Measurements from ENCODE around the gene ESRRA. TPM values are rescaled to one million over a fixed set of nuclear protein-coding genes. Genes with fewer than 3 reads are reported as not detected.
A peak's percentile ranks its signal among the peaks of the same experiment; 100 is the strongest.

Gene ESRRA
- total and polyA plus RNA-seq, 9 of the 15 experiments (the other 6 are each of a cell fraction or from before 2014, with no cell fraction given) = 0.27 to 89.7 (median 23.7) TPM

DNA sequence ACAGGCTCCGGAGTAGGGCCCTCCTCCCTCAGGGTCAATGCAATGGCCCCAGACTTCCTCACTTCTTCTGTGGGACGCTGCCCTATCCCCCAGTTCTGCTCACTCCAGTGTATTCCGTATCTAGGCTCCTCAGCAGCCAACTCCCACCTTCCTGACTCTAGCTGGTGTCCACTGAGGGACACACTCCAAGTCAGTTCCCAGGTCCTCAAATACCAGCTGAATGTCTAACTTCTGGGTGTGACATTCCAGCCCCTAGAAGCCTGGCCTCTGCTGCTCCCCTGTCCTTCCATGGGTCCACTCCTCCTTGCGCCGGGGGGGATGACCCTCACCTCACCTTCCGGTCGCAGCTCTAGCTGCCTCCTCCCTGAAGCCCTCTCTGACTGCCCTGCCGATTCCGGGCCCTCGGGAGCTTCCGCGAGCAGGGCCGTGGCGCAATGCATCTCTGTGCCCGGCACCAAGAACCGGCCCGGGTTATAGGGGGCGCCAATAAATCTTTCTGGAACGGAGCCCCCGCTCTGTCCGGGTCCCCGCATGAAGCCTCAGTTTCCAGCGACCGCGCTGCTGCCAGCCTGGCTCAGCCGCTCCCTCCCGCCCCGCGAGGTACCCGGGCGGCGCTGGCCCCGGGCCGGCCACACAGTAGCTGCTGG, 36.3 kb upstream of the ESRRA start (continued):
- TF ChIP-seq, protein P1, sequence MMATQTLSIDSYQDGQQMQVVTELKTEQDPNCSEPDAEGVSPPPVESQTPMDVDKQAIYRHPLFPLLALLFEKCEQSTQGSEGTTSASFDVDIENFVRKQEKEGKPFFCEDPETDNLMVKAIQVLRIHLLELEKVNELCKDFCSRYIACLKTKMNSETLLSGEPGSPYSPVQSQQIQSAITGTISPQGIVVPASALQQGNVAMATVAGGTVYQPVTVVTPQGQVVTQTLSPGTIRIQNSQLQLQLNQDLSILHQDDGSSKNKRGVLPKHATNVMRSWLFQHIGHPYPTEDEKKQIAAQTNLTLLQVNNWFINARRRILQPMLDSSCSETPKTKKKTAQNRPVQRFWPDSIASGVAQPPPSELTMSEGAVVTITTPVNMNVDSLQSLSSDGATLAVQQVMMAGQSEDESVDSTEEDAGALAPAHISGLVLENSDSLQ (IDR thresholded peaks at IDR 0.05) = peak; percentile 11; the same call in 1 of the 2 replicates
- no peak for TF ChIP-seq PHTF2 (CRISPR knock-in tag; IDR thresholded peaks at IDR 0.05)
- TF ChIP-seq, protein P2, sequence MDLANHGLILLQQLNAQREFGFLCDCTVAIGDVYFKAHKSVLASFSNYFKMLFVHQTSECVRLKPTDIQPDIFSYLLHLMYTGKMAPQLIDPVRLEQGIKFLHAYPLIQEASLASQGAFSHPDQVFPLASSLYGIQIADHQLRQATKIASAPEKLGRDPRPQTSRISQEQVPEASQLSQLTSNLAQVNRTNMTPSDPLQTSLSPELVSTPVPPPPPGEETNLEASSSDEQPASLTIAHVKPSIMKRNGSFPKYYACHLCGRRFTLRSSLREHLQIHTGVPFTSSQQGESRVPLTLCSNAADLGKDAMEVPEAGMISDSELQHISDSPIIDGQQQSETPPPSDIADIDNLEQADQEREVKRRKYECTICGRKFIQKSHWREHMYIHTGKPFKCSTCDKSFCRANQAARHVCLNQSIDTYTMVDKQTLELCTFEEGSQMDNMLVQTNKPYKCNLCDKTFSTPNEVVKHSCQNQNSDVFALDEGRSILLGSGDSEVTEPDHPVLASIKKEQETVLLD (IDR thresholded peaks at IDR 0.05) = 0 out of 2 replicates have a peak, but pooled peaks have one; percentile 24
- TF ChIP-seq CHD4 (IDR thresholded peaks at IDR 0.05; ENCODE audit: insufficient read depth, insufficient replicate concordance, low read depth, low read length, poor library complexity, severe bottlenecking) = peak; percentile 10
- TF ChIP-seq, protein P3, sequence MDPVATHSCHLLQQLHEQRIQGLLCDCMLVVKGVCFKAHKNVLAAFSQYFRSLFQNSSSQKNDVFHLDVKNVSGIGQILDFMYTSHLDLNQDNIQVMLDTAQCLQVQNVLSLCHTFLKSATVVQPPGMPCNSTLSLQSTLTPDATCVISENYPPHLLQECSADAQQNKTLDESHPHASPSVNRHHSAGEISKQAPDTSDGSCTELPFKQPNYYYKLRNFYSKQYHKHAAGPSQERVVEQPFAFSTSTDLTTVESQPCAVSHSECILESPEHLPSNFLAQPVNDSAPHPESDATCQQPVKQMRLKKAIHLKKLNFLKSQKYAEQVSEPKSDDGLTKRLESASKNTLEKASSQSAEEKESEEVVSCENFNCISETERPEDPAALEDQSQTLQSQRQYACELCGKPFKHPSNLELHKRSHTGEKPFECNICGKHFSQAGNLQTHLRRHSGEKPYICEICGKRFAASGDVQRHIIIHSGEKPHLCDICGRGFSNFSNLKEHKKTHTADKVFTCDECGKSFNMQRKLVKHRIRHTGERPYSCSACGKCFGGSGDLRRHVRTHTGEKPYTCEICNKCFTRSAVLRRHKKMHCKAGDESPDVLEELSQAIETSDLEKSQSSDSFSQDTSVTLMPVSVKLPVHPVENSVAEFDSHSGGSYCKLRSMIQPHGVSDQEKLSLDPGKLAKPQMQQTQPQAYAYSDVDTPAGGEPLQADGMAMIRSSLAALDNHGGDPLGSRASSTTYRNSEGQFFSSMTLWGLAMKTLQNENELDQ (CRISPR knock-in tag; IDR thresholded peaks at IDR 0.05; ENCODE audit: borderline replicate concordance) = no peak
- TF ChIP-seq NCOA6 (IDR thresholded peaks at IDR 0.05) = no peak
- TF ChIP-seq SMARCA5 (IDR thresholded peaks at IDR 0.05) = peak; percentile 92
- no peak for TF ChIP-seq ZNF184 (CRISPR knock-in tag; IDR thresholded peaks at IDR 0.05)
- TF ChIP-seq ZNF79 (CRISPR knock-in tag; IDR thresholded peaks at IDR 0.05; ENCODE audit: low read depth) = no peak
- peak; percentile 16; the same call in 1 of the 2 replicates for TF ChIP-seq ZNF232 (CRISPR knock-in tag; IDR thresholded peaks at IDR 0.05)
- peak; percentile 38; the same call in 1 of the 2 replicates for TF ChIP-seq HCFC1 (IDR thresholded peaks at IDR 0.05; ENCODE audit: low read depth, low read length)
- TF ChIP-seq GATAD2B (IDR thresholded peaks at IDR 0.05; ENCODE audit: borderline replicate concordance) = no peak
- TF ChIP-seq BRD4 (IDR thresholded peaks at IDR 0.05) = peak; percentile 30; the same call in 1 of the 2 replicates
- TF ChIP-seq ZNF174 (CRISPR knock-in tag; IDR thresholded peaks at IDR 0.05) = no peak
- no peak for TF ChIP-seq DACH1 (IDR thresholded peaks at IDR 0.05; ENCODE audit: partially characterized antibody)
- TF ChIP-seq TRIM24 (IDR thresholded peaks at IDR 0.05) = 0 out of 4 replicates have a peak, but pooled peaks of 1 of the 2 experiments have one; percentile 8
- TF ChIP-seq, protein P4, sequence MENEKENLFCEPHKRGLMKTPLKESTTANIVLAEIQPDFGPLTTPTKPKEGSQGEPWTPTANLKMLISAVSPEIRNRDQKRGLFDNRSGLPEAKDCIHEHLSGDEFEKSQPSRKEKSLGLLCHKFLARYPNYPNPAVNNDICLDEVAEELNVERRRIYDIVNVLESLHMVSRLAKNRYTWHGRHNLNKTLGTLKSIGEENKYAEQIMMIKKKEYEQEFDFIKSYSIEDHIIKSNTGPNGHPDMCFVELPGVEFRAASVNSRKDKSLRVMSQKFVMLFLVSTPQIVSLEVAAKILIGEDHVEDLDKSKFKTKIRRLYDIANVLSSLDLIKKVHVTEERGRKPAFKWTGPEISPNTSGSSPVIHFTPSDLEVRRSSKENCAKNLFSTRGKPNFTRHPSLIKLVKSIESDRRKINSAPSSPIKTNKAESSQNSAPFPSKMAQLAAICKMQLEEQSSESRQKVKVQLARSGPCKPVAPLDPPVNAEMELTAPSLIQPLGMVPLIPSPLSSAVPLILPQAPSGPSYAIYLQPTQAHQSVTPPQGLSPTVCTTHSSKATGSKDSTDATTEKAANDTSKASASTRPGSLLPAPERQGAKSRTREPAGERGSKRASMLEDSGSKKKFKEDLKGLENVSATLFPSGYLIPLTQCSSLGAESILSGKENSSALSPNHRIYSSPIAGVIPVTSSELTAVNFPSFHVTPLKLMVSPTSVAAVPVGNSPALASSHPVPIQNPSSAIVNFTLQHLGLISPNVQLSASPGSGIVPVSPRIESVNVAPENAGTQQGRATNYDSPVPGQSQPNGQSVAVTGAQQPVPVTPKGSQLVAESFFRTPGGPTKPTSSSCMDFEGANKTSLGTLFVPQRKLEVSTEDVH (IDR thresholded peaks at IDR 0.05; ENCODE audit: low read depth, partially characterized antibody) = peak; percentile 62
- TF ChIP-seq RCOR1 (IDR thresholded peaks at IDR 0.05; ENCODE audit: borderline replicate concordance in 1 of 2, low read depth in 2 of 2, low read length in 2 of 2) = peak in 1 of 2 experiments; percentile 60; a peak in 2 of 4 replicates
- peak; percentile 78 for TF ChIP-seq MYNN (IDR thresholded peaks at IDR 0.05)
- TF ChIP-seq MYNN (CRISPR knock-in tag; IDR thresholded peaks at IDR 0.05) = no peak
- TF ChIP-seq, protein P5, sequence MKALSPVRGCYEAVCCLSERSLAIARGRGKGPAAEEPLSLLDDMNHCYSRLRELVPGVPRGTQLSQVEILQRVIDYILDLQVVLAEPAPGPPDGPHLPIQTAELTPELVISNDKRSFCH (CRISPR knock-in tag; IDR thresholded peaks at IDR 0.05) = no peak
- TF ChIP-seq, protein P5 (tag; IDR thresholded peaks at IDR 0.05) = no peak
